Adrenal gland (tissue), 12 donors: Measurements from ENCODE around the gene NOC2L. TPM values are rescaled to one million over a fixed set of nuclear protein-coding genes. Genes with fewer than 3 reads are reported as not detected.

Experiments used
- DNase-seq, 7 donors: peaks; one replicate each; pipeline ENCODE4 v3.0.0-alpha.2; 2019 to 2020
- H3K27ac ChIP-seq, 5 donors: fragments of 200-600 bp; sonication (generic) in 4 of 5; 1 replicate in 3 of 5; 2 replicates in 2 of 5; pipeline versions ENCODE4 v1.5.1 to v1.8.0; 2016 to 2020; ENCODE audit warnings: mild to moderate bottlenecking in 1 of 5
- H3K27me3 ChIP-seq: fragments of 200-600 bp; 2 replicates; pipeline ENCODE4 v1.8.0; 2021
- H3K36me3 ChIP-seq, 2 donors: fragments of 200-600 bp; replicated peaks in 1 of 2; 1 replicate in 1 of 2; 2 replicates in 1 of 2; pipeline versions ENCODE4 v1.5.1 to v1.8.0; 2018 to 2022
- H3K4me1 ChIP-seq, 2 donors: fragments of 200-600 bp; replicated peaks in 1 of 2; 1 replicate in 1 of 2; 2 replicates in 1 of 2; pipeline versions ENCODE4 v1.5.1 to v1.8.0; 2018 to 2021
- H3K4me3 ChIP-seq, 4 donors: fragments of 200-600 bp; sonication (generic) in 3 of 4; one replicate each; pipeline ENCODE4 v1.5.1; 2016 to 2018
- H3K9me3 ChIP-seq, 3 donors: fragments of 200-600 bp; sonication (generic) in 1 of 3; replicated peaks in 1 of 3; 1 replicate in 2 of 3; 2 replicates in 1 of 3; pipeline versions ENCODE4 v1.5.1 to v1.8.0; 2016 to 2021
- POLR2A ChIP-seq, 2 donors: fragments of 450-650 bp; IDR thresholded peaks; one replicate each; pipeline ENCODE4 v1.6.1; 2017; ENCODE audit warnings: antibody characterized with exemption in 2 of 2, mild to moderate bottlenecking in 2 of 2, moderate library complexity in 1 of 2
- WGBS, 4 donors: extraction: QIAGEN DNeasy Blood & Tissue Kit in 2 of 4; methylation state at CpG; one replicate each; pipeline versions ENCODE4 v1.1.5 to v1.1.7; 2013 to 2017; 5-methylcytosine and 5-hydroxymethylcytosine counted together
- intact Hi-C, 2 donors: fragments of 100-400 bp; cut with DNase I; formaldehyde crosslinking; loops; one replicate each; pipeline versions ENCODE4 v1.14.1 to v1.15.0; 2022 to 2023
- polyA plus RNA-seq, 3 donors: library from polyadenylated mRNA; stranded (reverse); fragments of 200-250 nt in 2 of 3; fragments of 350-450 nt in 1 of 3; fragmentation: Illumina TruSeq in 1 of 3; extraction: RNeasy Lipid Tissue Mini Kit (QIAGEN cat#74804) in 1 of 3; gene quantifications; one replicate each; pipeline ENCODE4 v1.2.3, GENCODE V29; 2013 to 2014
- total RNA-seq, 9 donors: library from RNA; depleted of rRNA in 4 of 9; stranded (reverse); fragments of >200 nt in 4 of 9; fragments of 120-200 nt in 1 of 9; fragmentation: NEBNext Ultra II Directional in 1 of 9; extraction: Animal tissue kit (Norgen Biotek cat#: 25700) in 1 of 9; gene quantifications; one replicate each; pipeline versions ENCODE4 v1.1.0 to v1.2.4, GENCODE V29; 2013 to 2023
- TF ChIP-seq, protein P1 (sequence below), 6 experiments: fragments of 450-650 bp in 4 of 6; fragments of 200-600 bp in 2 of 6; sonication (generic) in 1 of 6; IDR thresholded peaks; 1 replicate in 5 of 6; 2 replicates in 1 of 6; pipeline versions ENCODE4 v1.5.1 to v1.8.0; 2016 to 2021; ENCODE audit warnings: antibody characterized with exemption in 6 of 6, mild to moderate bottlenecking in 2 of 6, moderate library complexity in 1 of 6
- donor health status: healthy with polysubstance abuse.
- donor health status: Bipolar disorder and iron deficiency.
- donor health status: DM: yes; HTN: yes; CAD: no.
- donor health status: DM: no; HTN: no; CAD: no.
- donor health status: DM: no; HTN: no; CAD: no.
- donor health status: DM: yes; HTN: yes; CAD: no.

The NOC2L gene
- total and polyA plus RNA-seq, 12 donors = 22.4 to 97.7 (median 43.6) TPM

DNA sequence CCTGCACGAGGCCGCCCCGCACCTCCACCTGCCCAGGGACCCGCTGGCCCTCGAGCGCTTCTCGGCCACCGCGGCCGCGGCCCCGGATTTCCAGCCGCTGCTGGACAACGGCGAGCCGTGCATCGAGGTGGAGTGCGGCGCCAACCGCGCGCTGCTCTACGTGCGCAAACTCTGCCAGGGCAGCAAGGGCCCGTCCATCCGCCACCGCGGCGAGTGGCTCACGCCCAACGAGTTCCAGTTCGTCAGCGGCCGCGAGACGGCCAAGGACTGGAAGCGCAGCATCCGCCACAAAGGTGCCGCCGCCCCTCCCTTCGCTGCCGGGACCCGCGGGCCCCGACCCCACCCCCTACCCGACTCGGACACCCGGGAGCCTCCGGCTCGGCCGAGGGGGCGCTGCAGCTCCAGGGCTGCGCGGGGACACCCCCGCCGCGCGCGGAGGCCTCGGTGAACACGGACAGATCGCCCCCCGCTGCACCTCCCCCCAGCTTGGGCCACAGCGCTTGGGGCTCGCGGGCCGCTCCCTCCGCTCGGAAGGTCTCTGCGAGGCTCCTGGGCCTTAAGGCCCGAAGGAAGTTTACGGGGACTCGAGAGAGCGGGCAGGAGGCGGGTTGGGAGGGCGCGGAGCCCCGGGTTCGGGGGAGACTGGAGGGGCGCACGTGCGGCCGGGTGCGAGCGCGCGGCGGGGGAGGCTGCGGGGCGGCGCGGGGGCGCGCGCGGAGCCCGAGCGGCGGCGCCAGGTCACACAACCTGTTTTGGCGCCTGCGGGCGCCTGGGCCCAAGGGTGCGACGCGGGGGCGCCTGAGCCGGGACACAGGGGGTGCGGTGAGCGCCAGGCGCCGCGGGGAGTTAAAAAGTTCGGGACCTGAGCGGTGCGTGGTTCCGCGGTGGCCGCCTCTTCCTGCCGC is 34.1 kb downstream of the NOC2L start:
- Histone ChIP-seq H3K36me3 (no peaks in the 10 kb centered on the region), H3K9me3 (no peaks in the 10 kb centered on the region), H3K4me3 (peak overlapping the region in 2 of 4 donors; percentile 9 to 61), H3K4me1 (peaks cover 3 to 24% of the 10 kb centered on the region in 2 donors), H3K27me3 (peaks cover 51% of the 10 kb centered on the region), H3K27ac (peak overlapping the region in 2 of 5 donors; percentile 62 to 69)
- 0 to 1% (median 0%) methylated on average over 7 to 118 of the region's 120 CpGs; no CpG with 5 or more reads in 1 of the 4 donors for whole genome bisulfite sequencing, 4 donors
- intact Hi-C loops = no loop called here
- no peak for TF ChIP-seq POLR2A (IDR thresholded peaks at IDR 0.05)
- TF ChIP-seq, protein P1, sequence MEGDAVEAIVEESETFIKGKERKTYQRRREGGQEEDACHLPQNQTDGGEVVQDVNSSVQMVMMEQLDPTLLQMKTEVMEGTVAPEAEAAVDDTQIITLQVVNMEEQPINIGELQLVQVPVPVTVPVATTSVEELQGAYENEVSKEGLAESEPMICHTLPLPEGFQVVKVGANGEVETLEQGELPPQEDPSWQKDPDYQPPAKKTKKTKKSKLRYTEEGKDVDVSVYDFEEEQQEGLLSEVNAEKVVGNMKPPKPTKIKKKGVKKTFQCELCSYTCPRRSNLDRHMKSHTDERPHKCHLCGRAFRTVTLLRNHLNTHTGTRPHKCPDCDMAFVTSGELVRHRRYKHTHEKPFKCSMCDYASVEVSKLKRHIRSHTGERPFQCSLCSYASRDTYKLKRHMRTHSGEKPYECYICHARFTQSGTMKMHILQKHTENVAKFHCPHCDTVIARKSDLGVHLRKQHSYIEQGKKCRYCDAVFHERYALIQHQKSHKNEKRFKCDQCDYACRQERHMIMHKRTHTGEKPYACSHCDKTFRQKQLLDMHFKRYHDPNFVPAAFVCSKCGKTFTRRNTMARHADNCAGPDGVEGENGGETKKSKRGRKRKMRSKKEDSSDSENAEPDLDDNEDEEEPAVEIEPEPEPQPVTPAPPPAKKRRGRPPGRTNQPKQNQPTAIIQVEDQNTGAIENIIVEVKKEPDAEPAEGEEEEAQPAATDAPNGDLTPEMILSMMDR (IDR thresholded peaks at IDR 0.05) = peak in 1 of 6 experiments; percentile 1
- peak in 2 of 7 donors; percentile 46 to 55 for DNase-seq

DNA sequence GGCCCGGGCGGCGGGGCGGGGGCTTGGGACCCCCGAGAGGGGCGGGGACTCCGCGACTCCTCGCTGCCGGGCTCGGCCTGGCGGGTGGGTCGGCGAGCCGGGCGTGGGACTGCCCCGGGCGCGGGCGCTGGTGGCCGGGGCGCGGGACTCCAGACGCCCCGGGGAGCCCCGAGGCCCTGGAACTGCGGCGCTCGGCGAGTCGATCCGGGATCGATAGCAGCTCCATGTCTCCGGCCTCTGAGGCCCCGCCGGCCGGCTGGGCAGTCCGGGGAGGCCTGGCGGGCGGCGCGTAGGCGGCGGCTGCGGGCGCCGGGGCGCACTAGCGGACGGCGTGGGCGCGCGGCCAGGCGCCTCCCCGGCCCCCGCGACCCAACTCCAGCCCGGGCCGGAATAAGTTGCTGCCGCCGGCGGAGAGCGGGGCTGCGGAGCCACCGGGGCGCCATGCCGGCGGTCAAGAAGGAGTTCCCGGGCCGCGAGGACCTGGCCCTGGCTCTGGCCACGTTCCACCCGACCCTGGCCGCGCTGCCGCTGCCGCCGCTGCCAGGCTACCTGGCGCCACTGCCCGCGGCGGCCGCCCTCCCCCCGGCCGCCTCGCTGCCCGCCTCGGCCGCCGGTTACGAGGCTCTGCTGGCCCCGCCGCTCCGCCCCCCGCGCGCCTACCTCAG is 34.9 kb downstream of the NOC2L start:
- Histone ChIP-seq H3K9me3 (no peaks in the 10 kb centered on the region), H3K27me3 (peaks cover 56% of the 10 kb centered on the region), H3K27ac (peak overlapping the region in 2 of 5 donors; percentile 62 to 69), H3K36me3 (no peaks in the 10 kb centered on the region), H3K4me3 (peak overlapping the region in 2 of 4 donors; percentile 9 to 61), H3K4me1 (peaks cover 3 to 24% of the 10 kb centered on the region in 2 donors)
- TF ChIP-seq, protein P1 (IDR thresholded peaks at IDR 0.05) = no peak
- TF ChIP-seq POLR2A (IDR thresholded peaks at IDR 0.05) = no peak
- no peak for DNase-seq
- intact Hi-C loops = no loop called here
- 0% methylated on average over 55 to 93 of the region's 98 CpGs; no CpG with 5 or more reads in 2 of the 4 donors for WGBS, 4 donors

DNA sequence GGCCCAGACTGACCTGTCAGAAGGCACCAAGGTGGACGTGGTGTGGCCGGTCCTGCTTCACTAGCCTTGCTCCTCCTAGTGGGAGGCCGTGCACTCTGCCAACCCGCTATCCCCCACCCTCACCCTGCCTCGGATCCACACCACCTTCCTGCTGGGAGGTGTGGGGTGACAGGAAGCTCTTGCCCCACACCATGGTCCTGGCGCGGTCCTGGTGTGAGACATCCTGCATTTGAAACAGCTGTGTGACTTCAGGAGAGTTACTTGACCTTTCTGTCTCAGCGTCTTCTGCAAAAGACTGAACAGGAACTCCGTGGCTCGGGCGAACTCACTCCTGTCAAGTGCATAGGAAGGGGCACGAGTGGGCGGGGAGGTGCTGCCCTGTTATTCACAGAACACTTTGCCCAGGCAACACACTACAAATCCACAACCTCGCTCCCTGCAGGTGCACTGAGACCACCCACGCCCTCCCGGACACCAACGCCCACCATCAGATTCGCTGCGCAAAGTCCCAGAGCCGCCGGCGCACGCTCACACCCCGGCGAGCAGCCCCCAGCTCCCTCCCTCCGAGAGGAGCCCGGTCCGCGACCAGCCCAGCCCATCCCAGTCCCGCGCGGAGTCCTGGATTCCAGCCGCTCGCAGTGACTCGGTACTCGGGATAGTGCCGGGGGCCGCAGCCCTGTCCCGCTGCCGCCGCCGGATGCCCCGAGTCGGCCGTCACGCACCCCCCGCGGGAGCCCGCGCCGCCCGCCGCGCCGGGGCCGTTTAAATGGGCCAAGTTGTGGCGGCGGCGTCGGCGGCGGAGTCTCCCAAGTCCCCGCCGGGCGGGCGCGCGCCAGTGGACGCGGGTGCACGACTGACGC is 35.7 kb downstream of the NOC2L start, which contains the start of gene SAMD11:
SAMD11 (plus strand) TSS at position 793 of the 860 bp plus-strand sequence. CDS start 509 bp downstream, outside the sequence.
- TF ChIP-seq, protein P1 (IDR thresholded peaks at IDR 0.05) = no peak
- TF ChIP-seq POLR2A (IDR thresholded peaks at IDR 0.05) = no peak
- Histone ChIP-seq H3K4me1 (peaks cover 3 to 24% of the 10 kb centered on the region in 2 donors), H3K27me3 (peaks cover 64% of the 10 kb centered on the region), H3K4me3 (peak within 1 kb of the TSS in 2 of 4 donors; percentile 9 to 61), H3K36me3 (no peaks in the 10 kb centered on the region), H3K9me3 (no peaks in the 10 kb centered on the region), H3K27ac (peak within 1 kb of the TSS in 2 of 5 donors; percentile 62 to 69)
- intact Hi-C loops = no loop called here
- peak; percentile 64 to 87 (median 79) for DNase-seq
- 5 to 21% (median 8%) methylated on average over 16 to 72 of the region's 72 CpGs for WGBS, 4 donors
